Endometrium (tissue), 2 donors: ENCODE results near the gene ZNF341.

Source experiments
- FAIRE-seq: peaks from 2 replicates; lab custom pipeline; 2012; peaks lifted over from hg19 to GRCh38; lab: Jason Lieb, UNC
- donor health status: control.
- donor health status: control.

Gene ZNF341

DNA sequence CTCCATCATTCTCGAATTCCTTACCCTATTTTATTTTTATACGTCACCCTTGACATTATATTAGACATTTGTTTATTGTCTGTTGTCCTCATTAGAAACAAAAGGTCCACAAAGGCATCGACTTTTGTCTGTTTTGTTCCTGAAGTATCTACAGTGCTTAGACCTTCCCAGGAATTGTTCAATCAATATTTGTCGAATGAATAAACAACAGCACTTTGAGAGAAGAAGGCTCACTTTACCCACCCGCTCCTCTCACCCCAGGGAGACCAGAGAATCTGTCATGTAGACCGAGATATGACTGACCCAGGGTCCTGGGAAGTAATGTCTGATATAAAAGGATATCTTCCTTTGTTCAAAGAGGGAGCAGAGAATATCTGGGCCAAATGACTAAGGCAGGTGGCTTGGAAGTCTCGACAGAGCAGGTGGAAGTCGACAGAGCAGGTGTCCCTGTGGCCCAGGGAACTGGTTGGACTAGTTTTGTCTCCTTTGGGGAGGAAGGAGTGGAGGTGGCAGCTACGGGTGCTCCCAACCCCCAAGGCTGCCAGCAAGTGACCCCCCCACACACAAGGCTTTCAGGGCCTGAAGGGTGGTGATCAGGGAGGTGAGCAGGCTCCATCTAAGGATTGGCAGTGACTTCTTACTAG lies 64.6 kb downstream of the ZNF341 start:
- no peak for FAIRE-seq

DNA sequence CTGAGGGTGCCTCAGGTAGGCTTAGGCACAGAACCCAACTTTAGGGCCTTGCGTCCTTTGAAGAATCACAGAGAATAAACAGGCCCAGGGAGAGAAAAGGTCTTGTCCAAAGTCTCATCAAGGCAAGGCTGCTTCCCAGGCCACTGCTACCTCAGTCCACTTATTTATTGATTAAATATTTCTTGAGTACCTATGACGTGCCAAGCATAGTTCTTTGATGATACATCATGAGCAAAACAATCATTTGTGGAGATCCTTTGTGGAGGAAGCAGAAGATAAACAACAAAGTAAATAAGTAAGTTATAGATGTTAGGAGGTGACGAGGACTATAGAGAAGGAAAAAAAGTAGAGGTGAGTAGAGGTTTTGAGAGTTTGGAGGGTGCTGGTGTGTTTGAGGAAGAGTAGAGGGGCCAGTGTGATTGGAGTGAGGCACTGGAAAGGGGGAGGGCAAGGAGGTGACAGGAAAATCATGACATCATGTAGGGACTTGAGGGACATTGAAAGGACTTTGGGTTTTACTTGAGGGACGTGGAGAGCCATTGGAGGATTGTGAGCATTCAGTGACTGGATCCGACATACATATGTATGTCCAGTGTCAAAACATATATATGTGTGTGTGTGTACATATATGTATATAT lies 65.2 kb downstream of the ZNF341 start:
- FAIRE-seq = no peak

DNA sequence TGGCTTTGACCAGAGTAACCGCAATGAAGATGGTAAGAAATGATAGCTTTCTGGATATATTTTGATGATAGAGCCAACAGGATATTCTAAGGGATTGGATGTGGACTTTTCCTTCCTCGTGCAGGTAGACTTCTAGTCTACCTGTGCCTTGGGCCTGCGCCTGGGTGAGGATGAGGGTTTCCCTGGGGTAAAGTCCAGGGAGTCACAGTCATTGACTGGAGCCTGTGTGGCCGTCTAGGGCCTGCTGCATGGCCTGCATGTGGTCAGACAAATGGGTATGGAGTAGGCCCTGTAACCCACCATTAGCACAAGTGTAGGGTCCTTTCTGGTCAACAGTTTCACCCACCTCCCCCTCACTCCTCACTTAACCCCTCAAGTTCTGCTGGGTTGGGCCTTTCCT lies 66.6 kb downstream of the ZNF341 start:
- no peak for FAIRE-seq

DNA sequence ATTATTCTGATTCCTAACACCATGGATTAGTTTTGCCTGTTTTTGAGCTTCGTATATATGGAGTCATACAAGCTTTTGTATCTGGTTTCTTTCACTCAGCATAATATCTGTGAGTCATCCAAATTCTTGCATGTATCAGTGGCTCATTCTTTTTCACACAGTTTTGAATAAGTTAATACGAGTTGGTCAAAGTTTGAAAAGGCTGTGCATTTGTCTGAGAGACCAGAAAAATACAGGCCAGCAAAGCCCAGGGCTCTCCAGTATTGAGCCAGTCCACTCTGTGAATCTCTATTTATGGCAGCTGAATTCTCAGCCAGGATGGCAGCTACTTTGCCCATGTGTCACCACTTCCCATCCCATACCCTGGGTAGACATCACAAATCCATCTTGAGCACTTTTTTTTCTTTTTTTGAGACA lies 72.1 kb downstream of the ZNF341 start:
- no peak for FAIRE-seq

DNA sequence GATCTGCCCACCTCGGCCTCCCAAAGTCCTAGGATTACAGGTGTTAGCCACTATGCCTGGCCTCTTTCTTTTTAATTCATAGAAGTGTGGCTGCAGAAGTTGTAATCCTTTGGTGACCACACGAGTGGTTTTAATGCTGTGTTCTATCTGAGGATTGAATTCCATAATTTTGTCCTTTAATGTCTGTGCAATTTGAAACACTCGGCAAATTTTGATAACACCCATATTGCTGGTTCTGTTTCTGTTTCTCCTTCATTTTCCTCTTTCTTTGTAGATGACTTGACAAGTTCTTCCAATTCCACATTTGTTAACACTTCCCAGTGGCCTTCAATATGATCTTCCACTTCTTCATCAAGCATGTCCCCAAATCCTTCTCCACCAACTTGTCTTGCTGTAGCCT lies 76.6 kb downstream of the ZNF341 start:
- FAIRE-seq = no peak

DNA sequence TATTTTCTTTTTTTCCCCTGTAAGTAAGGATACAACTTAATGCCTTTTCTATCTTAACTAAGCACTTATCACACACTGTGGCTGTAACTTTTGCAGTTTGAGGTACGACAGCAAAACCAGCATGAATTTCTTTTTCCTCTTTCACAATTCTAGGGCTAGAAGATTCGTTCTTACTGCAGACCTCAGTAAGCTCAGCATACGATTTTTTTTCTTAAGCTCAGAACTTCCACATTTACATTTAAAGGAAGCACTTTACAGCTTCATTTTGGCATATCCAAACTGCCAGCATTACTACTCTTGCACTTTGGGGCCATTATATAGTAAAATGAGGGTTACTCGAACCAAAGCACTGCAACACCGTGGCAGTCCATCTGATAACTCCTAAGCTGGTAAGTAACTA lies 78.5 kb downstream of the ZNF341 start:
- no peak for FAIRE-seq

DNA sequence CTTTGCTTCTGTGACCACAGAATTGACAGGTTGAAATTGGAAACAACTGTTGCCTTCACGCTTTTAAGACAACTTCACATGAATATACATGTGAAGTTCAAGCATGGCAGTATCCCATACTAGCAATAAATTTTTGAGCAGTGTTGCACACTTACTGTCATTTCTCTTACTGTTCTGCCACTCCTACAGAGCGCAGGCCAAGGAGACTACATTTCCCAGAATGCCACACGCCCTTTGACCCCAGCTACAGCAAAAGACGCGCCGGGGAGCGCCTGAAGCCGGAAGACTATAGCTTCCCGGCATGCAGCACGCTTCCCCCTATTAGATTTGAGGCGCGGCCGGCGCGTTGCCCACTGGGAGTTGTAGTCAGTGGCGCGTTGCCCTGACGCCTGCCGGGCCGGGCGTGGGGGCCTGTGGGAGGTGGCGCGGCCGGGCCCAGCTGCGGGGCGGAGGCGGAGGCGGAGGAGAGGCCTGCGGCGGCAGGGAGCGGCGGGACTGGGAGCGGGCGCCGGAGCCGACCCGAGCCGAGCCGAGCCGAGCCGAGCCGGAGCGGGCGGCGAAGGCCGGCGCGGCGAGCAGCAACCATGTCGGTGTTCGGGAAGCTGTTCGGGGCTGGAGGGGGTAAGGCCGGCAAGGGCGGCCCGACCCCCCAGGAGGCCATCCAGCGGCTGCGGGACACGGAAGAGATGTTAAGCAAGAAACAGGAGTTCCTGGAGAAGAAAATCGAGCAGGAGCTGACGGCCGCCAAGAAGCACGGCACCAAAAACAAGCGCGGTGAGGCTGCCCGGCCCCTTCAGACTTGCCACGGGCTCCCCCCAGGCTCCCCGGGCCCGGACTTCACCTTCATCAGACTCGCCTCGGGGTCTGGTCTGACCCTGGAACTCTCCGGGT lies 79.3 kb downstream of the ZNF341 start, which contains the start of gene CHMP4B:
Gene CHMP4B (plus strand): TSS at position 464 of the 891 bp plus-strand sequence. CDS start 121 bp downstream, at position 585.
- peak; percentile 89 for FAIRE-seq

DNA sequence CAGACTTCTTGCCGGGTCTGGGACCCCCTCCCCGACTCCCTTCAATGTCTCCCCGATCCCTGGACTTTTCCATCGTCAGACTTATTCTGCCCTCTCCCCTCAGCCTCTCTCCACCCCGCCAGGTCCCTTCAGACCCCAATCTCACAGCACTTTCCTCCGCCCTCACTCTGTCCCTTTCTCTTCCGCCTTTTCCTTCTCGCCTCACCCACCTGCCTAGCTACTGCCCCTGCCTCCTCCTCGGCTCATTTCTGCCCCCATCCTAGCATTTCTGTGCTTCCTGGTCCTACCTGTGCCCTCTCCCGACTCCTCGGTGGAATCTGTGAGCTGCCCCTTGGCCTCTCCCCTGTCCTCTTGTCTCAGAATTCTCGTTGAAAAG lies 80.0 kb downstream of the ZNF341 start:
- FAIRE-seq = no peak

DNA sequence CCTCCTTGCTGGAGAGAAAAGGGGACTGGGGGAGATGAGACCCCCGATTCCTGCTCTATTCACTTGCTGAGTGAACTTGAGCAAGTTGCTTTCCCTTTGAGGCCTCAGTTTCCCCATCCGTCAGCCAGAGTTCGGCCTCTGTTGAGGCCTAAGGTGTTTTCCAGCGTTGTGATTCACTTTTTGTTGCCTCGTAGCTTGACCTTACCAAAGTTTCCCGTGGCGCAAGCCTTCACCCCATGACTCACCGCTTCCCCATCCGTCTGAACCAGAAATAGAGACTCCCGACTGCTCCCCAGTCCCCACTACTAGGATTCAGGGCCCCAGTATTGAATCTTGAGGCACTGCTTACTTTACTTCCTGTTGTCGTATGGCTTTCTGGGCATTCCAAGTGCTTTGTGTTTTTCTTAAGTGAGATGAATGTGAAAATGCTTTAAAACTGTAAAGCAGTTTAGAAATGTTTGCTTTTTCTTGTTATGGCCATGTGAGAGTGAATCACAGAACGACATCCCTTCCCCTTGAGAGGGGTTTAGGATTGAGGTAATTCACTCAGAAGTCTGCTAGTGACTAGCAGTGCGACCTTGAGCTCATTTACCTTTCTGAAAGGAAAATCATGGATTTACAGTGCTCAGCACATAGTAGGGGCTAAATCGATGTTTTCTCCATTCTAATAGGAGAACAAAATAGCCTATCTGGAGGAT lies 80.5 kb downstream of the ZNF341 start:
- FAIRE-seq = no peak

DNA sequence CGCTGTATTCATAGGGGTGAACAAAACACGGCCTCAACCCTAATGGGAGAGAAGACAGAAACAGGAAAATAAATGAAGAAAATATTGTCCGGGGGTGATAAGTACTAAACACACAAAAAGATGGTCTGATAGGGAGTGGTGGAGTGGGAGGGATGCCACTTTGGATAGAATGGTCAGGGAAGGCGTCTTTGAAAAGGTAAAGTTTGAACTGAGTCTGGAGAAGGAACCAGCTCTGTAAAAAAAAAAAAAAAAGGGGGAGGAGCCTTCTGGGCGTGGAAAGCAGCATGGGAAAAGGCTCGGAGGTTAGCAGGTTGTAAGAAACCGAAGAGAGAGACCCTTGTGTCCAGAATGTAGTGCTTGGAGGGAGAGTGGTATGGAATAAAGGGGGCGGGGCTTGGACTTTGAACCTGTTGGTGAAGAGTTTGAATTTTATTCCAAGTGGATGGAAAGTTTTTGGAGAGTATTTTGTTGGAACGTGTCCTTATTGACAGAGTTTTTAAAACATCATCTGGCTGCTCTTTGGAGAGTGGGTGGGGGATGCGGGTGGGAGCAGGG lies 81.2 kb downstream of the ZNF341 start:
- no peak for FAIRE-seq

DNA sequence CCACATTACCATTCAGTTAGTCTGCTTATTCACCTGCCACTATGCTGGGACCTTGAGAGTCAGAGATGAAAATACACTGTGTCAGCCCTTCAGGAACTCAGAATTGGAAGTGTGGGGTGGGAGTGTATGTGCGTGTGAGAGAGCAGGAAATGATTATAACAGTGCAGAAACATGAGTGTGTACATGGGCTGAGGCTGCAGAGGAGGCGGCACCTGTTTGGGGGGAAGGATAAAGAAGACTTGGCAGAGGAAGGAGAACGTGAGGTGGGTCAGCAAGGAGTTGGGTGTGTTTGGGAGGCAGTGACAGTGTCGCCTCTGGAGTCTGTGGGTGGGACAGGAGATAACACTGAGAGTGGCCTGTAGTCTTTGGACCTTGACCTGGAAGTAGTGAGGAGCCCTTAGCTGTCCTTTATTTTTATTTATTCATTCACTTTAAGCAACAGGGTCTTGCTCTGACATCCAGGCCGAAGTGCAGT lies 82.5 kb downstream of the ZNF341 start:
- no peak for FAIRE-seq

DNA sequence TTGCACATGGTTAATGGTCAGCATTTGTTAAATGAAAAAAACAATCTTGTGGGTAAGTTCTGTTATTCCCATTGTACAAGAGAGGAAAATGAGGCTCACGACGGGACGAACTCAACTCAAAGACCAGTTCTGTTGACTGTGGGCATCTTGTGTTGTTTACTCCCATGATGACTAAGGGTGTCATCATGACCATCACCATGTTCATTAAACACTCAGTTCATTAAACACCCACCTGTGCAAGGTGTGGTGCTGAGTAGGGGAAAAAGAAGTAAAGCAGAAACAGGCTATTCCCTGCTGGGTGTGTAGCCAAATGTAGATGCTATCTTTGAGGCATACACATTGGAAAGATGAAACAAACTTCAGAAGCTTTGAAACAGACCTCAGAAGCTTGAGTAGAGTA lies 83.9 kb downstream of the ZNF341 start:
- FAIRE-seq = no peak

DNA sequence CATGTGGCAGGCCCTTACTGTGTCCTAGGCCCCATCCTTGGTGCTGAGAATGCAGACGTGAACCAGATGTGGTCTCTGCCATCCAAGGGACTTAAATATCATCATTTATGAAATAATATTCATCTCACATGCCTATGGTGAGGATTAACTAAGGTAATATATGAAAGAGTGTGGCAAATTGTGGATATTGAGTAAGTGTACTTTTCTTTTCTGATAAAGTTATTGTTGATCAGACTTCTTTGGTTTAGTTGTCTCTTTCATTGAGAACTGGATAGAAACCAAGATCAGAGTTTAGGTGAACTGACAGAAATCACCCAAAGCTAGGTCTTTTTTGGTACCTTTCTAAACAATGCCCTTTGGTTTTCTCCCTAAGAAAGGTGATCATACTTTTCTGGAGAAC lies 84.4 kb downstream of the ZNF341 start:
- FAIRE-seq = no peak

DNA sequence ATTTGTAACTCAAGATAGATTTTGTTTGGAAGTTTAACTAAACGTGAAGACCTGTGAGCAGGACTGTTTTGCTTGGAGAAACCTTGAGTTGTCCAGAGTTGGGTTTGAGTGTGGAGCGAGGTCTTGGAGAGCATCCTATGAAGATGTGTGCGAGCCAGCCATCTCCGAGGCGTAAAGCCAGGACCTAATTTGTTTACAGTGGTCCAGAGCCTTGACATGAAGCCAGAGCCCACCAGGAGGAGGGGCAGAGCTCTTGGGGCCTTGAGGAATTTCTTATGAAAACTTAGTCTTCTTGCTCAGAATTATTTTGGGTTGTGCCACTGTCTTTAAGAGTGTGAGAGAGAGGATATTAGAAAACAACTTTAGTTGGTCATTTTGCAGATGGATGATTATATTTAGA lies 85.6 kb downstream of the ZNF341 start:
- FAIRE-seq = no peak

DNA sequence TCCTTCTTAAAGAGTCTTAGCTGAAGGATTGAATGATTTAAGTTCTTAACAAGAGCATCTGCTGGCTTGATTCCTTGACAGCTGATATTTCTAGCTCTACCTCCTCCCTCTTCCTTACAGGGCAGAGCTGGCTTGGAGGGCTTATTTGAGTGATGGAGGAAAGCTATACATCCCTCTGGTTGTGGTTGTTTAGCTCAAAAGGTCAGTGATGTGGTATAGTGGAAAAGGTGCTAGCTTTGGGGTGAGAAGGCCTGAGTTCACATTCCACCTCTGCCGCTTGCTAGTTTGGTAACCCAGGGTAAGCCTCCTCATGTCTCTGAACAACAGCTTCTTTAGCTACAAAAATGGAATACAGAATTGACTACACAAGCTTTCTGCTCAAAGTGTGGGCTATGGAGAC lies 87.7 kb downstream of the ZNF341 start:
- FAIRE-seq = no peak

DNA sequence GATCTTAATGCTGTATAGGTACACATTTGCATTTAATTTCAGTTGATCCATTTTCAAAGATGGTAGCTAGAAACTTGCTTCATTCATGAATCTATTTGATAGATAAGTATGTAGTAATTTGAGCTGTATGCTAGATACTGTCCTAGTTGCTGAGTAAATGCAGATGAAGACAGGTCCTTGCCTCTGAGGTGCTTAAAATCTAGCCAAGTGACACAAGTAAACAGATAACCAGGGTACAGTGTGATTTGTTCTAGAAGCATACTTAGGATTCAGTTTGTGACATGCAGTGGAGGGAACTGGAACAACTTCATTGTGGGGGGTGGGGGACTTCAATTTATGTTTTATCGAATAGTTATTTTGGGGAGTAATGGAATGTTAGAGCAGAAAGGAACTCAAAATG lies 88.6 kb downstream of the ZNF341 start:
- FAIRE-seq = no peak

DNA sequence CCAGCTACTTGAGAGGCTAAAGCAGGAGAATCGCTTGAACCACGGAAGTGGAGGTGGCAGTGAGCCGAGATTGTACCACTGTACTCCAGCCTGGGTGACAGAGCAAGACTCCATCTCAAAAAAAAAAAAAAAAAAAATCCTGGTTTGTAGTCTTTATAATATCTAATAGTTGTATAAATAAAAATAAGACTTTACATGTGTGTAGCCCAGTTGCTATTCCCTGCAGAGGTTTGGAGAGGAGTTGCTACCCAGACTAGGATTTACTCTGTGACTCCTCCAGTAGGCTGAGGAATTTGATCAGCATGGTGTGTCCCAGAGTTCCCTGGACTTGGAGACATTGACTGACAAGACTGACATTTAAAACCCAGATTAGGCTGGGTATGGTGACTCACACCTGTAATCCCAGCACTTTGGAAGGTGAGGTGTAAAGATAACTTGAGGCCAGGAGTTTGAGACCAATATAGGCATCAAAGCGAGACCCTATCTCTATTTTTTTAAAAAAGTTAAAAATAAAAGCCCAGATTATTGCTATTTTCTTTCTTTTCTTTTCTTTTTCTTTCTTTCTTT lies 89.6 kb downstream of the ZNF341 start:
- FAIRE-seq = no peak

DNA sequence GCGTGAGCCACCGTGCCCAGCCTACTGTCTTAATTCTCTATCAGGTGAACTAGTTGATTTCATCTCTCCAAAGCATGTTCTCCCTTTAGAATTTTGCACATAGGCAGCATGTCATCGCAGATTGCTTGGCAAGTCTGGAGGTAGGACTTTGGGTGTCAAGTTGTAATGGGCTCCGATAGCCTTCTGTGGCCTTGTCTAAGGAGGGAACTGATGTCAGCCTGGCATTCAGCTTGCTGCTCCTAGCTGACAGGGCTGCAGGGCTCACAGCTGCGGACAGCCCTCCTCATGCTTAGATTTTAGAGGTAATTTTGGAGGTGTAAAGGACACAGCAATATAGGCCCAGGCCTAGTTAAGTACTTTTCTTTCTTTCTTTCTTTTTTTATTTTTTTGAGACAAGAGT lies 90.6 kb downstream of the ZNF341 start:
- no peak for FAIRE-seq

DNA sequence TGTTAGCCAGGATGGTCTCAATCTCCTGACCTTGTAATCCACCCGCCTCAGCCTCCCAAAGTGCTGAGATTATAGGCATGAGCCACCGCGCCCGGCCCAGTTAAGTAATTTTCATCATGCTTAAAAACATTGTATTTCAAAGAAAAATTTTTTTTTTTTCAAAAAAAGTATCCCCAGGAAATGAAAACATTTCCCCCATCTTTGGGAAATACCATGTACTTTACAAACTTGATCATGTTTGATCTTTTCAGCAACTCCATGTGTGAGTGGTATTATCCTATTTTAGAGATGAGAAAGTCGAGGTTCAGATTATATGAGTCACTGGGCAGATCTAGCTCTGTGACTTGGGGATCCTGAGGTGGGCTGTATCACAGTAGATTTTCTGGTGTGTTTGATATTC lies 91.2 kb downstream of the ZNF341 start:
- no peak for FAIRE-seq

DNA sequence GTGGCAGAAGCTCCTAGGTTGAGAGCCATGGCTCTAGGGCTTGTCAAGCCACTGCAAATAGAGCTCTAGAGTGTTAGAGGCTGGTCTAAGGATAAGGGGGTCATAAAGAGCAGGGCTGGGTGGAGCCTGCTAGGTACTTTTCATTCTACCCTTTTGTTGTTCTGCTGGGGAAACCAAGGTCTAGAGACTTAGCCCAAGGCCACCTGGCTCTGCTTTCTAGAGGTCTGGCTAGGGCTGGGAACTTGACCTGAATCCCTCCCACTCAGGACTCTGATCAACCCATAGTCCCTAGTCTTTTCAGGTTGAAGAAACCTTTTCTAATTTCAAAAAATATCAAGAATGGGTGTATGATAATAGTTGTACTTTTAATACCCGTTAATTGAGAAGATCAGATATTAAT lies 93.1 kb downstream of the ZNF341 start:
- no peak for FAIRE-seq

DNA sequence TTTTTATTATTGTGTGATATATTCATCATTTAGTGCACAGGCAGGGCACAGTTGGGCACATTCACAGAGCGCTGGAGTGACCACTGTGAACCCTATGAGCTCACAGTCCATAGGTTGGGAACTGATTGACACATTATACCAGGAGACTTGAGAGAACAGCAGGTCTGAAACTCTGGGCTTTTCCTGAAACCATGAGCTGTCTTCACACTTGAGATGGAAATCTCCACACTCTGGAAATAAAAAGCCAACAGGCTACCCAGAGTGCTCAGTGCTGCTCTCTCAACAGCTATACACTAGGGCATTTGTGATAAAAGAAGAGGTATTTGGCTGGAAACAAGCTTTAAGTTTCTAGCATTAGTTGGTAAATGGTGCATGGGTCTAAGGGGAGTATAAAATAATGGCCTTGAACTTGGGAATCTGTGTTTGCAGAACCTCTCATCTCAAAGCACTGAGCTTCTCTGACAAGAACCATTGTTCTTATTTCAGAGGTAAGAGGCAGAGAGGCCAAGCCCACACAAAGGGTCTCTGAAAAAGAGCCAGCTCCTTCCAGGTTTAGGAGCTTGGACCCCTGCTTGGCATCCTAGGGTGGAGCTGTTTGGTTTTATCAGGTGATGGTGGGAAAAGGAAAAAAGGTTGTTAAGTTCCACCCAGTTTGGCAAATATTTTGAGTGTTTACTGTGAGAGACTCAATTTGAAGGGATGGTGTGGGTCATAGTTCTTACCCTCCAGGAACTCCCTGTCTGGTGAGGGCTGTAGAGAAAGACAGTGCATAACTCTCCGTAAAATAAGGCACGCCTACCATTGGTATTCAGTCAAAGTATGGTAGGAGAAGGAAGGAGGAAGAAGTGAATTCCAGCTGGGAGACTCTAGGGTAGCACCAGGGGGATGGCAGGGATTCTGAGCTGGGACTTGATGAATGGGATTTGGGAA lies 93.8 kb downstream of the ZNF341 start:
- FAIRE-seq = no peak
